IPS-20b (cell line): Measurements from ENCODE around the gene ABCB10.

ENCODE experiments used
- H3K27ac ChIP-seq: one replicate; pipeline ENCODE4 v1.5.1; 2013; ENCODE audit warnings: low read length
- H3K27me3 ChIP-seq: 2 replicates; pipeline ENCODE4 v1.6.1; 2013; ENCODE audit warnings: mild to moderate bottlenecking, low read length, inconsistent platforms; ENCODE audit not compliant: insufficient read depth
- H3K36me3 ChIP-seq: 2 replicates; pipeline ENCODE4 v1.6.1; 2013; ENCODE audit warnings: low read depth, mild to moderate bottlenecking, inconsistent platforms, low read length, moderate library complexity; ENCODE audit not compliant: insufficient read depth
- H3K4me1 ChIP-seq: 2 replicates; pipeline ENCODE4 v1.6.1; 2013; ENCODE audit warnings: mild to moderate bottlenecking, control low read depth, inconsistent platforms, low read length, moderate library complexity; ENCODE audit not compliant: insufficient read depth
- H3K4me3 ChIP-seq: 2 replicates; pipeline ENCODE4 v1.5.1; 2013; ENCODE audit warnings: mild to moderate bottlenecking, low read length, inconsistent platforms
- H3K9ac ChIP-seq: 2 replicates; pipeline ENCODE4 v1.6.1; 2013; ENCODE audit warnings: low read depth, mild to moderate bottlenecking, inconsistent platforms, low read length, moderate library complexity
- H3K9me3 ChIP-seq: 2 replicates; pipeline ENCODE4 v1.6.1; 2013; ENCODE audit warnings: mild to moderate bottlenecking, low read depth, low read length, inconsistent platforms; ENCODE audit not compliant: insufficient read depth

The ABCB10 gene

DNA sequence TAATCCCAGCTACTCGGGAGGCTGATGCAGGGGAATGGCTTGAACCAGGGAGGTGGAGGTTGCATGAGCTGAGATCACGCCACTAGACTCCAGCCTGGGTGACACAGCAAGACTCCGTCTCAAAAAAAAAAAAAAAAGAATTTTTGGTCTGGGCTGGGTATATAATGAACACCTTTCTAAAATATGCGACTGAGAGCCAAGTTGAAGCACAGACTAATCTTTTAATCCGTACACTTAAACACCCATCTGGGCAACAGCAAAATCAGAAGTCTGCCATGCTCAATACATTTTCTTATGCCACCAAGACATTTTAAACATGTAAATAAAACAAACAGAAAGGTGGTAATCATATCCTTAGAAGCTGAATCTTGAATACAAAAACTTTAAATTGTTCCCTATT lies 31.6 kb upstream of the ABCB10 start:
- no peaks in the 10 kb centered on the region for H3K9me3 ChIP-seq
- H3K4me1 ChIP-seq = no peaks in the 10 kb centered on the region
- H3K4me3 ChIP-seq = no peak overlapping the region
- H3K9ac ChIP-seq = no peak overlapping the region
- peaks cover 13% of the 10 kb centered on the region for H3K36me3 ChIP-seq
- no peaks in the 10 kb centered on the region; the same call in 1 of the 2 replicates for H3K27me3 ChIP-seq
- H3K27ac ChIP-seq = no peak overlapping the region

GRCh38 chr1:229585338-229585737 lies 26.8 kb upstream of the ABCB10 start:
- H3K27me3 ChIP-seq = no peaks in the 10 kb centered on the region; the same call in 1 of the 2 replicates
- no peaks in the 10 kb centered on the region for H3K36me3 ChIP-seq

DNA sequence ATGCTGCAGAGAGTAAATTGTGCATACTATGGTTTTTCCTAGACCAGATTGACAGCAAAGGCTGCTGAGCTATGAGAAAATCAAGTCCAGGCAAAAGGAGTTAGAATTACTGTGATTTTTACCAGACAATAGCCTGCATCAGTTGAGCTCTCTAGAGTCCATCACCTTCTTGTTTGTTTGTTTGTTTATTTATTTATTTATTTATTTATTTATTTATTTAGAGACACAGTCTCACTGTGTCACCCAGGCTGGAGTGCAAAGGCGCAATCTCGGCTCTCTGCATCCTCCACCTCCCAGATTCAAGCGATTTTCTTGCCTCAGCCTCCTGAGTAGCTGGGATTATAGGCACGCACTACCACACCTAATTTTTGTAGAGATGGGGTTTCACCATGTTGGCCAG lies 24.2 kb upstream of the ABCB10 start:
- Histone ChIP-seq H3K27me3 (no peaks in the 10 kb centered on the region; the same call in 1 of the 2 replicates), H3K36me3 (no peaks in the 10 kb centered on the region), H3K27ac (no peak overlapping the region), H3K9me3 (no peaks in the 10 kb centered on the region), H3K9ac (no peak overlapping the region), H3K4me3 (no peak overlapping the region), H3K4me1 (peaks cover 5% of the 10 kb centered on the region)

More at GRCh38 chr1:229585338-229585737, 26.8 kb upstream of the ABCB10 start:
- no peaks in the 10 kb centered on the region for H3K9me3 ChIP-seq
- H3K9ac ChIP-seq = no peak overlapping the region
- no peaks in the 10 kb centered on the region; the same call in 1 of the 2 replicates for H3K4me1 ChIP-seq
- H3K27ac ChIP-seq = no peak overlapping the region
- H3K4me3 ChIP-seq = no peak overlapping the region

DNA sequence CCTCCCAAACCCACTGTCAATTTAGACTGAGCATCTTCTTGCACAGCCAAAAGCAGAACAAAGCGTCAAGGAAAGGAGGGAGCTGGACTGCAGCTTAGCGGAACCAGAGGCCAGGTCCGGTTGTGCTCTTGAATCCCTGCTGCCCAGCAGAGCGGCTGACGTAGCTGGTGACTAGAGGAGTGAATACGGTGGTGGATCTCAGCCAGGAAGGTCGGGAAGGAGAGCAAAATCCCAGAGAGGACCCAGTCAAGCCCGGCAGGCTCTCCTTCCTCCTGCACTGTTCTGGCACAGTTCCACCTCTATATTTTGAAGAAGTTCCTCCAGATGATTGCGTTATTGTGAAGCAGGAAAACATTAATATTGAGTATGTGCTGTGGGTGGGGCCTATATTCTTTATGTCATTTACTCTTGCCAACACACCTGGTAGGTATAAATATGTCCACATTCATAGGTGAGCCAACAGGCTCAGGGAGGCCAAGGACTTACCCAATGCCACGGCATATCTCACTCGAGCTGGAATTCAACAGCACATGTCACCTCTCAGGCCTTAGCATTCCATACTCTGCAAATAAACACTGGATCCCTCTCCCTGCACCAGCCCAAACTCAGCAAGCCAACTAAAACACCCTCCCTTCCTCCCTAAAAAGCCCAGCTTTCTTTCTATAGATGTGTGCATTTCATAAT lies 23.6 kb upstream of the ABCB10 start:
- peaks cover 5% of the 10 kb centered on the region for H3K4me1 ChIP-seq
- H3K9me3 ChIP-seq = no peaks in the 10 kb centered on the region
- H3K9ac ChIP-seq = no peak overlapping the region
- H3K36me3 ChIP-seq = no peaks in the 10 kb centered on the region
- no peak overlapping the region for H3K27ac ChIP-seq
- no peak overlapping the region for H3K4me3 ChIP-seq
- no peaks in the 10 kb centered on the region; the same call in 1 of the 2 replicates for H3K27me3 ChIP-seq

- no peak overlapping the region for H3K4me3 ChIP-seq
- peaks cover 5% of the 10 kb centered on the region for H3K4me1 ChIP-seq
- H3K9ac ChIP-seq = no peak overlapping the region
- no peaks in the 10 kb centered on the region for H3K36me3 ChIP-seq
- no peaks in the 10 kb centered on the region for H3K27me3 ChIP-seq
- H3K9me3 ChIP-seq = no peaks in the 10 kb centered on the region
- no peak overlapping the region for H3K27ac ChIP-seq
Measured at GRCh38 chr1:229581485-229581884, 23.0 kb upstream of the ABCB10 start.

DNA sequence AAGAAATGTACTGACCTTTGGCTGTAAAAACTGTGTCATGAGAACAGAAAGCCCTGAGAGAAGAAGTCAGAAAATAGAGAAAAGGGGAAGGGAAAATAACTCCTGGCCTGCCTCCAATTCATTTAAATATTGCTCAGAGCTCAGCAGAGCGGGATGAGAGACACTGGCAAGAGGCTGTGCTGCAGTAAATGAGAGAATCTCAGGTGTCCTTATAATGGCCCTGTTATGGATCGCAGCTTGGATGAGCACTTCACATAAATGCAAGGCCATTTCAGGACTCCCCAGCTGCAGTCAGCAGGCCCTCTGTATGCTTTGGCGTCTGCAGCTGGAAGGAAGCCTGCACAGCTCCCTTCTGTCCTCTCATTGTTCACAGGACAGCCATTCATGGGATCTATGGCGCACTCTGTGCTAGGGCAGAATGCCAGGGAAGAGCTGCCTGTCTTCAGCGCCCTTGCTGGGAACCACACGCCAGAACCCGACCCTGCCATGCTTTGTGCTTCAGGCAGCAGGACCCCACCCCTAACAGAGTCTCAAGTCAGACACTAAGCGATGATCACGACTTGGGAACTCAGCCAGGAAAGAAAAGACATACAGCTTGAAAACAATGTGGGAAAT lies 20.7 kb upstream of the ABCB10 start:
- Histone ChIP-seq H3K4me3 (no peak overlapping the region), H3K9ac (no peak overlapping the region; the same call in 1 of the 2 replicates), H3K27ac (no peak overlapping the region), H3K27me3 (no peaks in the 10 kb centered on the region), H3K36me3 (no peaks in the 10 kb centered on the region), H3K4me1 (peaks cover 5% of the 10 kb centered on the region), H3K9me3 (no peaks in the 10 kb centered on the region)

DNA sequence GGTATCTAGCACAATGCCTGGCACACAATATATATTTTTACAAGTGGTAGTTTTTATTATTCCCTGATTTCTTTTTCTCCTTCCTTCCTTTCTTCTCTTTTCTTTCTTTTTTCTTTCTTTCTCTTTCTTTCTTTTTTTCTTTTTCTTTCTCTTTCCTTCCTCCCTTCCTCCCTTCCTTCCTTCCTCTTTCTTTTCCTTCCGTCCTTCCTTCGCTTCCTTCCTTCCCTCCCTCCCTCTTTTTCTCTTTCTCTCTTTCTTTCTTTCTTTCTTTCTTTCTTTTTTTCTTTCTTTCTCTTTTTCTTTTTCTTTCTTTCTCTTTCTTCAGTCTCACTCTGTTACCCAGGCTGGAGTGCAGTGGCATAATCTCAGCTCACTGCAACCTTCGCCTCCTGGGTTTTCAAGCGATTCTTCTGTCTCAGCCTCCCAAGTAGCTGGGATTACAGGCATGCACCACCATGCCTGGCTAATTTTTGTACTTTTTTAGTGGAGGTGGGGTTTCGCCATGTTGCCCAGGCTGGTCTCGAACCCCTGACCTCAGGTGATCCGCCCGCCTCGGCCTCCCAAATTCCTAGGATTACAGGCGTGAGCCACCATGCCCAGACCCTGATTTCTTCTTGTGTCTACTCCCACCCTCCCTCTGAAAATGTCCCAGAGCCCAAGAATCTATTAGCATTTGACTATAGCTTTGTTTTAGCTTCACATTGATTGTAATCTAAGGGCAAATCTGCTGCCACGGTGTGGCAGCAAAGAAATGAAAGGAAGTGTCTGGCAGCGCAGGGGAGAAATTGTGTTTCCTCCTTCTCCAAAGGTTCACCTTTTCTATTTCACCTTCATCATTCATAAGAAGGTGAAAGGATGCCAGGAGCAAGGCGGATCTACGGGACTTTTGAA lies 19.9 kb upstream of the ABCB10 start:
- Histone ChIP-seq H3K9ac (no peak overlapping the region), H3K9me3 (no peaks in the 10 kb centered on the region), H3K27me3 (no peaks in the 10 kb centered on the region), H3K4me3 (no peak overlapping the region), H3K36me3 (no peaks in the 10 kb centered on the region), H3K27ac (no peak overlapping the region), H3K4me1 (peaks cover 5% of the 10 kb centered on the region)

DNA sequence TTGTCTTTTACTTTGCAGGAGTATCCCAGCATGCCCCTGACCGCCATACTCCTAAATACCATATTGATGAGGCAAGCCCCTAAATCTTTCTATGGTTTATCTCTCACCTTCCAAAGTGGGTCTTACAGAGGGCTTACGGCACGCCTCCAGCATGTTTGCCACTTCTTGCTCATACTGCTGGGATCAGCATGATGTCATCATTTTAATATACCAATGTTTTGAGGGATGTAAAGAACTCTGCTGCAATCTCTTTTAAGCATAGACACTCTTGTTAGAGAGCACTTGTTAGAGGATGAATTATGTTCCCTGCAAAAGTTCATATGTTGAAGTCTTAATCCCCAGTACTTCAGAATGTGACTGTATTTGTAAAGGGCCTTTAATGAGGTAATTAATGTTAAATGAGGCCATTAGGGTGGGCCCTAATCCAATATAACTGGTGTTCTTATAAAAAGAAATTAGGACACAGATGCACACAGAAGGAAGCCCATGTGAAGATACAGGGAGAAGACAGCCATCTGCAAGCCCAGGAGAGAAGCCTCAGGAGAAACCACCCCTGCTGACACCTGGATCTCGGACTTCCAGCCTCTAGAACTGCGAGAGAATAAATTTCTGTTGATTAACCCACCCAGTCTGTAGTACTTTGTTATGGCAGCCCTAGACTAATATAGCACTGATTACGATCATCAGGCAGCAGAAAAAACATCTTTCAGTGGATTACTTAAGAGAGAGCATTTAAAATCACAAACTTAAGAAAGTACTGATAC lies 16.4 kb upstream of the ABCB10 start:
- peaks cover 5% of the 10 kb centered on the region; the same call in 1 of the 2 replicates for H3K4me1 ChIP-seq
- no peak overlapping the region for H3K4me3 ChIP-seq
- H3K9ac ChIP-seq = no peak overlapping the region
- H3K36me3 ChIP-seq = no peaks in the 10 kb centered on the region
- no peak overlapping the region for H3K27ac ChIP-seq
- no peaks in the 10 kb centered on the region for H3K27me3 ChIP-seq
- H3K9me3 ChIP-seq = no peaks in the 10 kb centered on the region

GRCh38 chr1:229572286-229572685 lies 13.8 kb upstream of the ABCB10 start:
- H3K4me1 ChIP-seq = no peaks in the 10 kb centered on the region
- H3K9ac ChIP-seq = no peak overlapping the region
- no peak overlapping the region for H3K27ac ChIP-seq
- no peak overlapping the region for H3K4me3 ChIP-seq
- no peaks in the 10 kb centered on the region for H3K9me3 ChIP-seq
- H3K27me3 ChIP-seq = no peaks in the 10 kb centered on the region
- no peaks in the 10 kb centered on the region for H3K36me3 ChIP-seq

- no peaks in the 10 kb centered on the region for H3K27me3 ChIP-seq
- no peak overlapping the region for H3K27ac ChIP-seq
- H3K36me3 ChIP-seq = no peaks in the 10 kb centered on the region
- no peak overlapping the region for H3K9ac ChIP-seq
- no peak overlapping the region for H3K4me3 ChIP-seq
- no peaks in the 10 kb centered on the region for H3K4me1 ChIP-seq
- no peaks in the 10 kb centered on the region for H3K9me3 ChIP-seq
Measured at GRCh38 chr1:229570891-229571516, 12.5 kb upstream of the ABCB10 start.

- no peaks in the 10 kb centered on the region for H3K36me3 ChIP-seq
- H3K27me3 ChIP-seq = no peaks in the 10 kb centered on the region
- H3K9ac ChIP-seq = no peak overlapping the region
- no peaks in the 10 kb centered on the region for H3K4me1 ChIP-seq
- H3K4me3 ChIP-seq = no peak overlapping the region
- H3K9me3 ChIP-seq = no peaks in the 10 kb centered on the region
- H3K27ac ChIP-seq = no peak overlapping the region
Measured at GRCh38 chr1:229570305-229570704, 11.8 kb upstream of the ABCB10 start.
